GM12878 (cell line): ENCODE measurements around the gene ARRDC5.
"Not testable (repeated sequence)": the region's sequence is repeated elsewhere in the genome, so short reads cannot be mapped to it uniquely, and the experiment has no call there.

ENCODE experiments used
- CTCF ChIP-seq, 3 experiments: IDR thresholded peaks in 2 of 3; conservative IDR thresholded peaks in 1 of 3; 2 replicates each; pipeline ENCODE4 v1.5.1; 2011; ENCODE audit warnings: low read depth in 3 of 3, low read length in 3 of 3, mild to moderate bottlenecking in 3 of 3, control low read depth in 2 of 3, moderate library complexity in 2 of 3, inconsistent platforms in 1 of 3, mixed read lengths in 1 of 3; ENCODE audit not compliant: control insufficient read depth in 2 of 3, insufficient read depth in 1 of 3; ENCODE audit errors: extremely low read depth in 1 of 3
- ETV6 ChIP-seq, 2 experiments: fragments of 450-650 bp in 1 of 2; IDR thresholded peaks in 1 of 2; conservative IDR thresholded peaks in 1 of 2; 2 replicates each; pipeline ENCODE4 v1.6.1; 2014; ENCODE audit warnings: antibody characterized with exemption in 1 of 2, borderline replicate concordance in 1 of 2, low read depth in 1 of 2, mild to moderate bottlenecking in 1 of 2, moderate library complexity in 1 of 2
- FOS ChIP-seq: IDR thresholded peaks from 3 replicates; pipeline ENCODE4 v1.6.1; 2011; ENCODE audit warnings: borderline replicate concordance; ENCODE audit not compliant: insufficient read length; ENCODE audit errors: extremely low read depth
- GABPA ChIP-seq: IDR thresholded peaks from 2 replicates; pipeline ENCODE4 v1.6.1; 2014; ENCODE audit warnings: antibody characterized with exemption, low read depth, mild to moderate bottlenecking, inconsistent platforms
- PBX3 ChIP-seq: IDR thresholded peaks from 2 replicates; pipeline ENCODE4 v1.6.1; 2011; ENCODE audit warnings: mild to moderate bottlenecking, low read depth, low read length, moderate library complexity; ENCODE audit not compliant: insufficient replicate concordance
- USF2 ChIP-seq: IDR thresholded peaks from 2 replicates; pipeline ENCODE4 v1.6.1; 2011; ENCODE audit warnings: low read depth, low read length, improper control_type of control experiment, borderline replicate concordance

- TF ChIP-seq GABPA; FOS; PBX3; CTCF (IDR thresholded peaks at IDR 0.05 in 2 of 3, conservative IDR thresholded peaks at IDR 0.05 in 1 of 3; ENCODE audit: control insufficient read depth in 2 of 3, extremely low read depth in 1 of 3, insufficient read depth in 1 of 3, low read depth in 3 of 3, low read length in 3 of 3); USF2; ETV6 (conservative IDR thresholded peaks at IDR 0.05 in 1 of 2, IDR thresholded peaks at IDR 0.05 in 1 of 2; ENCODE audit: borderline replicate concordance in 1 of 2, low read depth in 1 of 2): not testable (repeated sequence)
Observed at GRCh38 chr19:4950650-4951049, 48.0 kb upstream of the ARRDC5 start.
